Measurements from ENCODE around the gene GRAMD1B.
A peak's percentile ranks its signal among the peaks of the same experiment; 100 is the strongest.

Gene GRAMD1B

GRCh38 chr11:123556633-123557032 lies 126.6 kb downstream of the GRAMD1B start:
- Histone ChIP-seq H3K4me3 (ENCODE audit: low read length) (no peak overlapping the region), H3K9me3 (ENCODE audit: control insufficient read depth, low read depth, low read length) (no peaks in the 10 kb centered on the region), H3K4me1 (ENCODE audit: control insufficient read depth, low read depth, low read length) (peaks cover 23% of the 10 kb centered on the region), H3K36me3 (ENCODE audit: control insufficient read depth, low read depth, low read length) (no peaks in the 10 kb centered on the region), H3K27ac (ENCODE audit: low read length) (no peak overlapping the region), H3K9ac (ENCODE audit: low read length) (no peak overlapping the region), H3K27me3 (ENCODE audit: control insufficient read depth, insufficient read depth, low read length) (no peaks in the 10 kb centered on the region)

GRCh38 chr11:123558536-123559315 lies 128.7 kb downstream of the GRAMD1B start:
- Histone ChIP-seq H3K27me3 (ENCODE audit: control insufficient read depth, insufficient read depth, low read length) (no peaks in the 10 kb centered on the region), H3K9me3 (ENCODE audit: control insufficient read depth, low read depth, low read length) (no peaks in the 10 kb centered on the region), H3K36me3 (ENCODE audit: control insufficient read depth, low read depth, low read length) (no peaks in the 10 kb centered on the region), H3K4me1 (ENCODE audit: control insufficient read depth, low read depth, low read length) (peaks cover 25% of the 10 kb centered on the region), H3K27ac (ENCODE audit: low read length) (no peak overlapping the region), H3K4me3 (ENCODE audit: low read length) (no peak overlapping the region), H3K9ac (ENCODE audit: low read length) (no peak overlapping the region)

DNA sequence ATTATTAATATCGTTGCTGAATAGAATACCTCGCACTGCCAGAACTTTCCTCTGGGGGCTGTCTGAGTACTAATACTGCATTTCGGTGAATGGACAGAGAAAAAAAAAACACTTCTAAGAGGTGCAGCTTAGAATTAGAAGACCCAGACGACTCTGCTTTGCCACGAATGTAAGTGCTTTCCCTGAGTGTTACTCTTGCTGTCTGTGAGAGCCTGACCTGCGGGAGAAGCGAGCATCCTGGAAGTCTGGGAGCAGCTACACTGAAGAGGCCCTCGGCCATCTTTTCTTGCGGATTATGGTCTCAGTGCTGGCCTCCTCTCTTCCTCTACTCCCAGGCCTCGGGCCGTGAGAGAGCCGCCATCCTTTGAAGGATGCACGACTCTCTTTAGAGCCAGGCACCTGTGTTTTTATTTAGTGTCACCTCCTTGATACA lies 129.5 kb downstream of the GRAMD1B start:
- Histone ChIP-seq H3K36me3 (ENCODE audit: control insufficient read depth, low read depth, low read length) (no peaks in the 10 kb centered on the region), H3K4me3 (ENCODE audit: low read length) (no peak overlapping the region), H3K4me1 (ENCODE audit: control insufficient read depth, low read depth, low read length) (peaks cover 30% of the 10 kb centered on the region), H3K27me3 (ENCODE audit: control insufficient read depth, insufficient read depth, low read length) (no peaks in the 10 kb centered on the region), H3K27ac (ENCODE audit: low read length) (no peak overlapping the region), H3K9ac (ENCODE audit: low read length) (peak overlapping the region; percentile 18), H3K9me3 (ENCODE audit: control insufficient read depth, low read depth, low read length) (no peaks in the 10 kb centered on the region)

DNA sequence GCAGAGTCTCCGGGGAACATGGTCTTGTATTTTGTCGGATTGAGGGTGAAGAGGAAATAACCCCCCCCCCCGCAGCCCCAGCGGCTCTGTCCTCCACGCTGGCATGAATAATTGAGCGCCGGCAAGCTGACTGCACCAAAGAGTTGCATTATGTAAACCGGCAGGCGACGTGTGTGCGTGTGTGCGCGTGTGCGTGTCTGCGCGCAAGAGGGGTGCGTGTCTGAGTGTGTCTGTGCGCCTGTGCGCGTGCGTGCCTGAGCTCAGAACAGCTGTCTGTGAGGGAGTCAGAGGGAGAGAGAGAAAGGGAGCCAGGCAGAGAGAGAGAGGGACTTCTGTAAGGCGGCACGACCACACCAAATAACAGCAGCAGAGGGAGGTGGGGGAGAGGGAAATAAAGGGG lies 129.9 kb downstream of the GRAMD1B start:
- H3K4me1 ChIP-seq (ENCODE audit: control insufficient read depth, low read depth, low read length) = peaks cover 30% of the 10 kb centered on the region
- H3K9me3 ChIP-seq (ENCODE audit: control insufficient read depth, low read depth, low read length) = no peaks in the 10 kb centered on the region
- no peak overlapping the region for H3K4me3 ChIP-seq (ENCODE audit: low read length)
- no peaks in the 10 kb centered on the region for H3K36me3 ChIP-seq (ENCODE audit: control insufficient read depth, low read depth, low read length)
- H3K9ac ChIP-seq (ENCODE audit: low read length) = peak overlapping the region; percentile 33
- no peak overlapping the region for H3K27ac ChIP-seq (ENCODE audit: low read length)
- no peaks in the 10 kb centered on the region for H3K27me3 ChIP-seq (ENCODE audit: control insufficient read depth, insufficient read depth, low read length)

GRCh38 chr11:123561431-123561800 lies 131.3 kb downstream of the GRAMD1B start:
- H3K27me3 ChIP-seq (ENCODE audit: control insufficient read depth, insufficient read depth, low read length) = no peaks in the 10 kb centered on the region
- H3K27ac ChIP-seq (ENCODE audit: low read length) = no peak overlapping the region
- H3K4me1 ChIP-seq (ENCODE audit: control insufficient read depth, low read depth, low read length) = peaks cover 33% of the 10 kb centered on the region
- no peaks in the 10 kb centered on the region for H3K36me3 ChIP-seq (ENCODE audit: control insufficient read depth, low read depth, low read length)
- H3K4me3 ChIP-seq (ENCODE audit: low read length) = no peak overlapping the region
- no peaks in the 10 kb centered on the region for H3K9me3 ChIP-seq (ENCODE audit: control insufficient read depth, low read depth, low read length)
- H3K9ac ChIP-seq (ENCODE audit: low read length) = no peak overlapping the region

DNA sequence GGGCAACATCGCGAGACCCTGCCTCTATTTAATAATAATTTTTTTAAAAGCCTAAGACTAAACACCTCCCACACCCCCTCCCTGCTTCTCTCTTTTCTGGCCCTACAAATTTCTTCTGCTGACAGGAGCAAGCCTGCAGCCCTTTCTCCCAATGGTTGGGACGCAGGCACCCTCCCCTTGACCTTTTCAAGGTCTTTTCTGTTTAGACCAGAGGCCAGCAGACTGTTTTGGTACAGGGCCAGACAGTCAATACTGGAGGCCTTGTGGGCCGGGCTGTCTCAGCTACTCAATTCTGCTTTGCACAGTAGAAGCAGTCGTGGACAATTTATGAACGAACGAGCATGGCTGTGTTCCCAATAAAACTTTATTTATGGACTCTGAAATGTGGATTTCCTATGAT lies 132.1 kb downstream of the GRAMD1B start:
- Histone ChIP-seq H3K27ac (ENCODE audit: low read length) (no peak overlapping the region), H3K9me3 (ENCODE audit: control insufficient read depth, low read depth, low read length) (no peaks in the 10 kb centered on the region), H3K4me1 (ENCODE audit: control insufficient read depth, low read depth, low read length) (peaks cover 36% of the 10 kb centered on the region), H3K4me3 (ENCODE audit: low read length) (no peak overlapping the region), H3K36me3 (ENCODE audit: control insufficient read depth, low read depth, low read length) (no peaks in the 10 kb centered on the region), H3K27me3 (ENCODE audit: control insufficient read depth, insufficient read depth, low read length) (no peaks in the 10 kb centered on the region), H3K9ac (ENCODE audit: low read length) (no peak overlapping the region)

- Histone ChIP-seq H3K36me3 (ENCODE audit: control insufficient read depth, low read depth, low read length) (no peaks in the 10 kb centered on the region), H3K27ac (ENCODE audit: low read length) (no peak overlapping the region)
Observed at GRCh38 chr11:123562829-123563228, 132.8 kb downstream of the GRAMD1B start.

GRCh38 chr11:123564221-123564620 lies 134.2 kb downstream of the GRAMD1B start:
- Histone ChIP-seq H3K9ac (ENCODE audit: low read length) (no peak overlapping the region), H3K9me3 (ENCODE audit: control insufficient read depth, low read depth, low read length) (no peaks in the 10 kb centered on the region), H3K4me3 (ENCODE audit: low read length) (no peak overlapping the region), H3K36me3 (ENCODE audit: control insufficient read depth, low read depth, low read length) (no peaks in the 10 kb centered on the region), H3K27me3 (ENCODE audit: control insufficient read depth, insufficient read depth, low read length) (no peaks in the 10 kb centered on the region), H3K27ac (ENCODE audit: low read length) (no peak overlapping the region), H3K4me1 (ENCODE audit: control insufficient read depth, low read depth, low read length) (peaks cover 42% of the 10 kb centered on the region)

More at GRCh38 chr11:123562829-123563228, 132.8 kb downstream of the GRAMD1B start:
- no peak overlapping the region for H3K4me3 ChIP-seq (ENCODE audit: low read length)
- no peaks in the 10 kb centered on the region for H3K9me3 ChIP-seq (ENCODE audit: control insufficient read depth, low read depth, low read length)
- no peaks in the 10 kb centered on the region for H3K27me3 ChIP-seq (ENCODE audit: control insufficient read depth, insufficient read depth, low read length)
- no peak overlapping the region for H3K9ac ChIP-seq (ENCODE audit: low read length)
- peaks cover 36% of the 10 kb centered on the region for H3K4me1 ChIP-seq (ENCODE audit: control insufficient read depth, low read depth, low read length)

- Histone ChIP-seq H3K27ac (ENCODE audit: low read length) (no peak overlapping the region), H3K27me3 (ENCODE audit: control insufficient read depth, insufficient read depth, low read length) (no peaks in the 10 kb centered on the region), H3K9me3 (ENCODE audit: control insufficient read depth, low read depth, low read length) (no peaks in the 10 kb centered on the region), H3K36me3 (ENCODE audit: control insufficient read depth, low read depth, low read length) (no peaks in the 10 kb centered on the region), H3K4me1 (ENCODE audit: control insufficient read depth, low read depth, low read length) (peaks cover 18% of the 10 kb centered on the region), H3K4me3 (ENCODE audit: low read length) (no peak overlapping the region), H3K9ac (ENCODE audit: low read length) (no peak overlapping the region)
Observed at GRCh38 chr11:123566852-123567251, 136.8 kb downstream of the GRAMD1B start.

DNA sequence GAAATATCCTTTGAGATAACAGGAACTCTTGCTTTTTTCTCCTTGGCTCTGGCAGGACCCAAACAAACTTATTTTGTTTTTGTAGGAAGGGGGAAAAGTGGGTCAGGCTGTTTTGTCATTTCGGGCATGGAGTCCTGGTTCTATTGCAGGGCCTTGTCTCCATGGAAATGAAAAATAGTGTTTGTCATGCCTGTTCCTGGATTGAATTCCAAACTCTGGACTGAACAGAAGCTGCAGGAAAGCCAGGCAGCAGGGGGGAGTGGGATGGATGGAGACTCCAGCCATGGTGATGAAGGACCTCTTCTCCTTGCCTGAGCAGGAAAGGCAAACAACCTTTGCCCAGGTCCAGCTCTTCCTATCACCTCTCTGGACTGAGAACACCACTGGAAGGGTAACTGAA lies 137.4 kb downstream of the GRAMD1B start:
- peaks cover 18% of the 10 kb centered on the region for H3K4me1 ChIP-seq (ENCODE audit: control insufficient read depth, low read depth, low read length)
- no peaks in the 10 kb centered on the region for H3K9me3 ChIP-seq (ENCODE audit: control insufficient read depth, low read depth, low read length)
- H3K9ac ChIP-seq (ENCODE audit: low read length) = no peak overlapping the region
- no peaks in the 10 kb centered on the region for H3K36me3 ChIP-seq (ENCODE audit: control insufficient read depth, low read depth, low read length)
- no peak overlapping the region for H3K27ac ChIP-seq (ENCODE audit: low read length)
- no peak overlapping the region for H3K4me3 ChIP-seq (ENCODE audit: low read length)
- no peaks in the 10 kb centered on the region for H3K27me3 ChIP-seq (ENCODE audit: control insufficient read depth, insufficient read depth, low read length)

DNA sequence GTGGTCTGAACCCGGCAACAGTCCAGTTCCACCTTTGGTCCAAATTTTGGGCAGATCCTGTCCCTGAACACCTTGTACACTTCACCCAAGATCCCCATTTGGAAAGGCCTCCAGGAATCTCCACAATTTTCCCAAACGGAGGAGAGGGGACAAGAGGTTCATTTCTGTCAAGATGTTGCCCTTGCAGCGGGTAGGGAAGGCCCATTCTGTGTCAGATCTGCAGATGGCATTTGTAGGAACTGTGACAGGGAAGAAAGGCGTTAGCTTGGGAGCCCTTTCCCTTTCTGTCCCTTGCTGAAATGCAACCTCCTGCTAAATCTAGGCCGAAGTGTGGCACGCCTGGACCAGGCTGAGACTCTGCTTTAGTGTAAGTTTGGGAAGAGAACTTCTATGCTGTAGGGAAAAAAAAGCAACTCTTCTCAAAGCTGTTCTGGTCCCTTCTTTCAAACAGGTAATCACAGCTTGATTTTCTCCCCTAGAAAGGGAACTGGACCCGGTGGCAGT lies 138.3 kb downstream of the GRAMD1B start:
- H3K9ac ChIP-seq (ENCODE audit: low read length) = no peak overlapping the region

DNA sequence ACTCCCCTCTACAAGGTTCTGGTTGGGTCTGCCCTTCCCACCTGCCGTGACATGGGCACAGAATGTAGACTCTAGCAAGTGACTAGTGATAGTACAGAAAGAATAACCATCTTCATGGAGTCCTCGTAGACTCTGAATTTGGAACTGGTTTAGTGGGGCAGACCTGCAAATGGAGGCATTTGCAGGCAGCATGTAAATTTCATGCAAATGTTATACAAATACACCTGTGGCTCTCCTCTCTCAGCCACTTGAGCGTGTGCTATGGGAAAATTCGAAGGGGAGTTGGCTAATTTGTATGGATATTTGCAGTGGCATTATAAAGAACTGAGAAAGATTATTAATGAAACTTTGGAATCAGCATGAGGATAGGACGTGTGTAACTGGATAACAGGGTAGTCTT lies 139.3 kb downstream of the GRAMD1B start:
- H3K27ac ChIP-seq (ENCODE audit: low read length) = no peak overlapping the region
- no peak overlapping the region for H3K9ac ChIP-seq (ENCODE audit: low read length)

More for the DNA sequence above, 138.3 kb downstream of the GRAMD1B start:
- H3K27me3 ChIP-seq (ENCODE audit: control insufficient read depth, insufficient read depth, low read length) = no peaks in the 10 kb centered on the region
- H3K27ac ChIP-seq (ENCODE audit: low read length) = no peak overlapping the region
- H3K36me3 ChIP-seq (ENCODE audit: control insufficient read depth, low read depth, low read length) = no peaks in the 10 kb centered on the region
- no peak overlapping the region for H3K4me3 ChIP-seq (ENCODE audit: low read length)
- peaks cover 18% of the 10 kb centered on the region for H3K4me1 ChIP-seq (ENCODE audit: control insufficient read depth, low read depth, low read length)
- no peaks in the 10 kb centered on the region for H3K9me3 ChIP-seq (ENCODE audit: control insufficient read depth, low read depth, low read length)

More for the DNA sequence above, 139.3 kb downstream of the GRAMD1B start:
- Histone ChIP-seq H3K9me3 (ENCODE audit: control insufficient read depth, low read depth, low read length) (no peaks in the 10 kb centered on the region), H3K27me3 (ENCODE audit: control insufficient read depth, insufficient read depth, low read length) (no peaks in the 10 kb centered on the region), H3K36me3 (ENCODE audit: control insufficient read depth, low read depth, low read length) (no peaks in the 10 kb centered on the region), H3K4me1 (ENCODE audit: control insufficient read depth, low read depth, low read length) (peaks cover 14% of the 10 kb centered on the region), H3K4me3 (ENCODE audit: low read length) (no peak overlapping the region)

Measured in iPS-18a (cell line).